GM12874 (cell line): ENCODE measurements around the gene TRAF3IP3.

Experiments used
- CTCF ChIP-seq: IDR thresholded peaks from 2 replicates; pipeline ENCODE4 v1.5.1; 2011; ENCODE audit warnings: low read depth, mild to moderate bottlenecking, control low read depth, low read length, moderate library complexity; ENCODE audit not compliant: insufficient read depth

TRAF3IP3 gene

GRCh38 chr1:209768354-209768774, 12.5 kb downstream of the TRAF3IP3 start:
- TF ChIP-seq CTCF: no peak

- no peak for TF ChIP-seq CTCF
Observed at GRCh38 chr1:209769171-209769904, 13.5 kb downstream of the TRAF3IP3 start.

- no peak for TF ChIP-seq CTCF
Observed at GRCh38 chr1:209769971-209770370, 14.1 kb downstream of the TRAF3IP3 start.

GRCh38 chr1:209770636-209771415, 15.0 kb downstream of the TRAF3IP3 start:
- no peak for TF ChIP-seq CTCF

GRCh38 chr1:209772126-209772525, 16.3 kb downstream of the TRAF3IP3 start:
- TF ChIP-seq CTCF: no peak

- no peak for TF ChIP-seq CTCF
Observed at GRCh38 chr1:209774592-209774991, 18.7 kb downstream of the TRAF3IP3 start.

GRCh38 chr1:209775678-209776077, 19.8 kb downstream of the TRAF3IP3 start:
- TF ChIP-seq CTCF: no peak
